ENCODE measurements around the gene OR51A7.

GRCh38 chr11:4957396-4957795, 53.8 kb downstream of the OR51A7 start:
- no peak for TF ChIP-seq CTCF (IDR thresholded peaks at IDR 0.05)
- TF ChIP-seq POLR2A (IDR thresholded peaks at IDR 0.05), result no peak
